KMS-11 (cell line): Measurements from ENCODE around the gene METTL21C.

Experiments used
- H2AFZ ChIP-seq: fragments of 200-600 bp; sonication (generic); 2 replicates; pipeline ENCODE4 v1.6.1; 2016; ENCODE audit warnings: antibody characterized with exemption, mixed run types, low read depth
- H3K27ac ChIP-seq: fragments of 200-600 bp; sonication (generic); 2 replicates; pipeline ENCODE4 v1.6.1; 2016; ENCODE audit warnings: mild to moderate bottlenecking, mixed run types
- H3K27me3 ChIP-seq: fragments of 200-600 bp; sonication (generic); 2 replicates; pipeline ENCODE4 v1.6.1; 2017; ENCODE audit warnings: mild to moderate bottlenecking, low read depth, mixed run types, moderate library complexity; ENCODE audit not compliant: insufficient read depth
- H3K36me3 ChIP-seq: fragments of 200-600 bp; sonication (generic); 2 replicates; pipeline ENCODE4 v1.6.1; 2017; ENCODE audit warnings: mild to moderate bottlenecking, mixed run types; ENCODE audit not compliant: insufficient read depth
- H3K4me1 ChIP-seq: fragments of 200-600 bp; sonication (generic); 2 replicates; pipeline ENCODE4 v1.6.1; 2016; ENCODE audit warnings: mild to moderate bottlenecking, low read depth, mixed run types; ENCODE audit not compliant: poor library complexity, severe bottlenecking
- H3K4me2 ChIP-seq: fragments of 200-600 bp; sonication (generic); 2 replicates; pipeline ENCODE4 v1.7.0; 2016; ENCODE audit warnings: mild to moderate bottlenecking, mixed run types
- H3K4me3 ChIP-seq: fragments of 200-600 bp; sonication (generic); IDR thresholded peaks from 2 replicates; pipeline ENCODE4 v1.6.1; 2017; ENCODE audit warnings: low read depth, low read length, mixed read lengths; ENCODE audit not compliant: insufficient read depth
- H3K79me2 ChIP-seq: fragments of 200-600 bp; sonication (generic); 2 replicates; pipeline ENCODE4 v1.6.1; 2016; ENCODE audit warnings: low read depth, mixed run types; ENCODE audit not compliant: insufficient read depth
- H3K9ac ChIP-seq: fragments of 200-600 bp; sonication (generic); 2 replicates; pipeline ENCODE4 v1.6.1; 2016; ENCODE audit warnings: mild to moderate bottlenecking, mixed run types
- H4K20me1 ChIP-seq: fragments of 200-600 bp; sonication (generic); 2 replicates; pipeline ENCODE4 v1.6.1; 2016; ENCODE audit warnings: mild to moderate bottlenecking, mixed run types; ENCODE audit not compliant: insufficient read depth
- TF ChIP-seq, protein P1 (sequence below): fragments of 200-600 bp; sonication (generic); conservative IDR thresholded peaks from 2 replicates; pipeline ENCODE4 v1.6.1; 2017; ENCODE audit warnings: low read depth, mild to moderate bottlenecking, antibody characterized with exemption, low read length, moderate library complexity, mixed read lengths

The METTL21C gene

GRCh38 chr13:102694937-102695336 lies at the start of gene METTL21C:
METTL21C (minus strand) TSS chr13:102695044; CDS start chr13:102694498, 546 bp downstream.
- Histone ChIP-seq H3K4me2 (no peak within 1 kb of the TSS), H3K27me3 (no peaks in the 10 kb centered on the region), H3K9ac (no peak within 1 kb of the TSS), H2AFZ (no peak within 1 kb of the TSS), H3K79me2 (no peaks in the 10 kb centered on the region), H3K27ac (no peak within 1 kb of the TSS), H4K20me1 (no peaks in the 10 kb centered on the region), H3K4me1 (no peaks in the 10 kb centered on the region), H3K4me3 (no peak within 1 kb of the TSS), H3K36me3 (no peaks in the 10 kb centered on the region)
- TF ChIP-seq, protein P1, sequence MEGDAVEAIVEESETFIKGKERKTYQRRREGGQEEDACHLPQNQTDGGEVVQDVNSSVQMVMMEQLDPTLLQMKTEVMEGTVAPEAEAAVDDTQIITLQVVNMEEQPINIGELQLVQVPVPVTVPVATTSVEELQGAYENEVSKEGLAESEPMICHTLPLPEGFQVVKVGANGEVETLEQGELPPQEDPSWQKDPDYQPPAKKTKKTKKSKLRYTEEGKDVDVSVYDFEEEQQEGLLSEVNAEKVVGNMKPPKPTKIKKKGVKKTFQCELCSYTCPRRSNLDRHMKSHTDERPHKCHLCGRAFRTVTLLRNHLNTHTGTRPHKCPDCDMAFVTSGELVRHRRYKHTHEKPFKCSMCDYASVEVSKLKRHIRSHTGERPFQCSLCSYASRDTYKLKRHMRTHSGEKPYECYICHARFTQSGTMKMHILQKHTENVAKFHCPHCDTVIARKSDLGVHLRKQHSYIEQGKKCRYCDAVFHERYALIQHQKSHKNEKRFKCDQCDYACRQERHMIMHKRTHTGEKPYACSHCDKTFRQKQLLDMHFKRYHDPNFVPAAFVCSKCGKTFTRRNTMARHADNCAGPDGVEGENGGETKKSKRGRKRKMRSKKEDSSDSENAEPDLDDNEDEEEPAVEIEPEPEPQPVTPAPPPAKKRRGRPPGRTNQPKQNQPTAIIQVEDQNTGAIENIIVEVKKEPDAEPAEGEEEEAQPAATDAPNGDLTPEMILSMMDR: no peak

DNA sequence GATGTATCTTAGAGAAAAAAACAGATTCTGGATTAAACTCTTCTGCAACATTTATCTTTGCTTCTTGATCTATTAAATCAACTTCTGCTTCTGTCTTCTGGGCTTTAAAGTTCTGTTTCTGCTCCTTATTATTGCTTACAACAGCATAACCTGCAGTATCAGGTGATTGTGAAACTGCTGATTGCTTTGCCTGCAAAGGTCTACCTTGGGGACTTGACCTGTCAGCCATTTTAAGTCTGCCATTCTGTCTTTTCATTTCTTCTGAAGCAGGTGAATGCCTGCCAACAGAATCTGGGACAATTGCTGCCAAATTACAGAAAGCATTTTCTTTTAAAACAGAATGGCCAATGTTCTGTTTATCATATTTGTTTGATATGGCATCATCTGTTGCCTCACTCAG lies 47.7 kb upstream of the METTL21C start:
- H3K79me2 ChIP-seq: no peaks in the 10 kb centered on the region
- H3K27ac ChIP-seq: no peak overlapping the region
- TF ChIP-seq, protein P1: no peak
- H3K4me3 ChIP-seq: no peak overlapping the region
- no peaks in the 10 kb centered on the region for H3K36me3 ChIP-seq
- H3K9ac ChIP-seq: no peak overlapping the region
- H4K20me1 ChIP-seq: no peaks in the 10 kb centered on the region
- H2AFZ ChIP-seq: no peak overlapping the region
- no peaks in the 10 kb centered on the region for H3K4me1 ChIP-seq
- no peak overlapping the region for H3K4me2 ChIP-seq
- no peaks in the 10 kb centered on the region for H3K27me3 ChIP-seq

DNA sequence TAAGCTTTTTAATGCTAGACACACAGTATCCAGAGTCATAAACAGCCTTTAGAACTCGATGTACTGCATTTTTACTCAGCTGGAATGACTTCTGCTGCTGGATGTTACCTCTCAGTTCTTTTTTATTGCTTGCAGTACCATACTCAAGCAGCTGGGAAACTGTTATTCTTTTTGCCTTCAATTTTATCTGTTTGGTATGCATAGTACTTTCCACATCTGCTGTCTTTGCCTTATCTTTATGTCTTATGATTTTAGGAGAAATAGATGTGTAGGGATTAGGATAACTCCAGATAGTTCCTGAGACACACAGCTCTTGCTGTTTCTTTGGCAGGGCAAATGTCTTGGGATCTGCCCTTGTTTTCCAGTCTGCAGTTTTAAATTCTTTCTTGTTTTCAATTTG lies 47.3 kb upstream of the METTL21C start:
- Histone ChIP-seq H3K4me2 (no peak overlapping the region), H3K79me2 (no peaks in the 10 kb centered on the region), H4K20me1 (no peaks in the 10 kb centered on the region), H2AFZ (no peak overlapping the region), H3K27ac (no peak overlapping the region), H3K4me1 (no peaks in the 10 kb centered on the region), H3K9ac (no peak overlapping the region), H3K36me3 (no peaks in the 10 kb centered on the region), H3K4me3 (no peak overlapping the region), H3K27me3 (no peaks in the 10 kb centered on the region)
- TF ChIP-seq, protein P1: no peak

GRCh38 chr13:102729560-102730270 lies 34.9 kb upstream of the METTL21C start:
- Histone ChIP-seq H4K20me1 (no peaks in the 10 kb centered on the region), H3K9ac (no peak overlapping the region), H2AFZ (no peak overlapping the region), H3K4me2 (no peak overlapping the region), H3K79me2 (no peaks in the 10 kb centered on the region), H3K36me3 (no peaks in the 10 kb centered on the region), H3K27me3 (no peaks in the 10 kb centered on the region), H3K4me3 (no peak overlapping the region), H3K4me1 (no peaks in the 10 kb centered on the region), H3K27ac (no peak overlapping the region)
- TF ChIP-seq, protein P1: no peak
